ENCODE results near the gene SLIT3. TPM values are rescaled to one million over a fixed set of nuclear protein-coding genes. Genes with fewer than 3 reads are reported as not detected.

The SLIT3 gene
- total RNA-seq, 6 experiments from 2014 or later, result 0.31 to 1.2 (median 0.65) TPM

- Histone ChIP-seq H3K9me3 (no peaks in the 10 kb centered on the region), H3K27ac (no peak overlapping the region), H3K4me1 (no peaks in the 10 kb centered on the region), H3K36me3 (no peaks in the 10 kb centered on the region), H3K4me3 (no peak overlapping the region), H3K27me3 (no peaks in the 10 kb centered on the region)
- 67% methylated on average over 1 of the region's 5 CpGs for WGBS (ENCODE audit: insufficient coverage, low coverage, low lambda C conversion rate, missing lambda C conversion rate)
- intact Hi-C loops (cut with DNase I), result no loop called here
- no peak for TF ChIP-seq CTCF (IDR thresholded peaks at IDR 0.05)
- no peak for TF ChIP-seq POLR2A (IDR thresholded peaks at IDR 0.05)
- DNase-seq, result no peak
- no peak for ATAC-seq
Observed at GRCh38 chr5:168953351-168953750, 347.6 kb downstream of the SLIT3 start.

GRCh38 chr5:168952196-168952595, 348.7 kb downstream of the SLIT3 start:
- TF ChIP-seq CTCF (IDR thresholded peaks at IDR 0.05), result no peak
- TF ChIP-seq POLR2A (IDR thresholded peaks at IDR 0.05), result no peak
- Histone ChIP-seq H3K27ac (no peak overlapping the region), H3K4me1 (no peaks in the 10 kb centered on the region), H3K27me3 (no peaks in the 10 kb centered on the region), H3K36me3 (no peaks in the 10 kb centered on the region), H3K9me3 (no peaks in the 10 kb centered on the region), H3K4me3 (no peak overlapping the region)
- WGBS (ENCODE audit: insufficient coverage, low coverage, low lambda C conversion rate, missing lambda C conversion rate), result 69% methylated on average over 6 of the region's 6 CpGs
- ATAC-seq (no peak), DNase-seq (no peak)
- intact Hi-C loops (cut with DNase I), result no loop called here

GRCh38 chr5:168951769-168952168, 349.2 kb downstream of the SLIT3 start:
- Histone ChIP-seq H3K9me3 (no peaks in the 10 kb centered on the region), H3K27ac (no peak overlapping the region), H3K27me3 (no peaks in the 10 kb centered on the region), H3K4me3 (no peak overlapping the region), H3K36me3 (no peaks in the 10 kb centered on the region), H3K4me1 (no peaks in the 10 kb centered on the region)
- no peak for DNase-seq
- WGBS (ENCODE audit: insufficient coverage, low coverage, low lambda C conversion rate, missing lambda C conversion rate), result 61% methylated on average over 5 of the region's 5 CpGs
- TF ChIP-seq CTCF (IDR thresholded peaks at IDR 0.05) (no peak), POLR2A (IDR thresholded peaks at IDR 0.05) (no peak)
- ATAC-seq, result no peak
- intact Hi-C loops (cut with DNase I), result no loop called here

GRCh38 chr5:168951356-168951755, 349.6 kb downstream of the SLIT3 start:
- no peaks in the 10 kb centered on the region for H3K9me3 ChIP-seq
- no peak overlapping the region for H3K4me3 ChIP-seq
- H3K27me3 ChIP-seq, result no peaks in the 10 kb centered on the region
- DNase-seq (no peak), ATAC-seq (no peak)
- 55% methylated on average over 1 of the region's 1 CpG for WGBS (ENCODE audit: insufficient coverage, low coverage, low lambda C conversion rate, missing lambda C conversion rate)
- H3K36me3 ChIP-seq, result no peaks in the 10 kb centered on the region
- intact Hi-C loops (cut with DNase I), result no loop called here
- no peaks in the 10 kb centered on the region for H3K4me1 ChIP-seq
- no peak for TF ChIP-seq POLR2A (IDR thresholded peaks at IDR 0.05)
- no peak for TF ChIP-seq CTCF (IDR thresholded peaks at IDR 0.05)
- no peak overlapping the region for H3K27ac ChIP-seq

Data from right lobe of liver (tissue), 6 donors.